Adrenal gland (tissue), 12 donors: ENCODE results near the gene AQP11. TPM values are rescaled to one million over a fixed set of nuclear protein-coding genes. Genes with fewer than 3 reads are reported as not detected.

ENCODE experiments used
- DNase-seq, 7 donors: peaks; one replicate each; pipeline ENCODE4 v3.0.0-alpha.2; 2019 to 2020
- H3K27ac ChIP-seq, 5 donors: fragments of 200-600 bp; sonication (generic) in 4 of 5; 1 replicate in 3 of 5; 2 replicates in 2 of 5; pipeline versions ENCODE4 v1.5.1 to v1.8.0; 2016 to 2020; ENCODE audit warnings: mild to moderate bottlenecking in 1 of 5
- H3K27me3 ChIP-seq: fragments of 200-600 bp; 2 replicates; pipeline ENCODE4 v1.8.0; 2021
- H3K36me3 ChIP-seq, 2 donors: fragments of 200-600 bp; replicated peaks in 1 of 2; 1 replicate in 1 of 2; 2 replicates in 1 of 2; pipeline versions ENCODE4 v1.5.1 to v1.8.0; 2018 to 2022
- H3K4me1 ChIP-seq, 2 donors: fragments of 200-600 bp; replicated peaks in 1 of 2; 1 replicate in 1 of 2; 2 replicates in 1 of 2; pipeline versions ENCODE4 v1.5.1 to v1.8.0; 2018 to 2021
- H3K4me3 ChIP-seq, 4 donors: fragments of 200-600 bp; sonication (generic) in 3 of 4; one replicate each; pipeline ENCODE4 v1.5.1; 2016 to 2018
- H3K9me3 ChIP-seq, 3 donors: fragments of 200-600 bp; sonication (generic) in 1 of 3; replicated peaks in 1 of 3; 1 replicate in 2 of 3; 2 replicates in 1 of 3; pipeline versions ENCODE4 v1.5.1 to v1.8.0; 2016 to 2021
- CTCF ChIP-seq, 6 experiments: fragments of 450-650 bp in 4 of 6; fragments of 200-600 bp in 2 of 6; sonication (generic) in 1 of 6; IDR thresholded peaks; 1 replicate in 5 of 6; 2 replicates in 1 of 6; pipeline versions ENCODE4 v1.5.1 to v1.8.0; 2016 to 2021; ENCODE audit warnings: antibody characterized with exemption in 6 of 6, mild to moderate bottlenecking in 2 of 6, moderate library complexity in 1 of 6
- POLR2A ChIP-seq, 2 donors: fragments of 450-650 bp; IDR thresholded peaks; one replicate each; pipeline ENCODE4 v1.6.1; 2017; ENCODE audit warnings: antibody characterized with exemption in 2 of 2, mild to moderate bottlenecking in 2 of 2, moderate library complexity in 1 of 2
- WGBS, 4 donors: extraction: QIAGEN DNeasy Blood & Tissue Kit in 2 of 4; methylation state at CpG; one replicate each; pipeline versions ENCODE4 v1.1.5 to v1.1.7; 2013 to 2017; 5-methylcytosine and 5-hydroxymethylcytosine counted together
- intact Hi-C, 2 donors: fragments of 100-400 bp; cut with DNase I; formaldehyde crosslinking; loops; one replicate each; pipeline versions ENCODE4 v1.14.1 to v1.15.0; 2022 to 2023
- polyA plus RNA-seq, 3 donors: library from polyadenylated mRNA; stranded (reverse); fragments of 200-250 nt in 2 of 3; fragments of 350-450 nt in 1 of 3; fragmentation: Illumina TruSeq in 1 of 3; extraction: RNeasy Lipid Tissue Mini Kit (QIAGEN cat#74804) in 1 of 3; gene quantifications; one replicate each; pipeline ENCODE4 v1.2.3, GENCODE V29; 2013 to 2014
- total RNA-seq, 9 donors: library from RNA; depleted of rRNA in 4 of 9; stranded (reverse); fragments of >200 nt in 4 of 9; fragments of 120-200 nt in 1 of 9; fragmentation: NEBNext Ultra II Directional in 1 of 9; extraction: Animal tissue kit (Norgen Biotek cat#: 25700) in 1 of 9; gene quantifications; one replicate each; pipeline versions ENCODE4 v1.1.0 to v1.2.4, GENCODE V29; 2013 to 2023
- donor health status: healthy with polysubstance abuse.
- donor health status: Bipolar disorder and iron deficiency.
- donor health status: DM: yes; HTN: yes; CAD: no.
- donor health status: DM: no; HTN: no; CAD: no.
- donor health status: DM: no; HTN: no; CAD: no.
- donor health status: DM: yes; HTN: yes; CAD: no.

Gene AQP11
- total and polyA plus RNA-seq, 12 donors, result 1.9 to 57.1 (median 21.6) TPM

GRCh38 chr11:77580712-77581337 lies 8.9 kb upstream of the AQP11 start:
- no peak for DNase-seq
- Histone ChIP-seq H3K4me3 (no peak overlapping the region), H3K36me3 (no peaks in the 10 kb centered on the region), H3K27me3 (no peaks in the 10 kb centered on the region), H3K4me1 (no peaks in the 10 kb centered on the region), H3K9me3 (peaks cover 0 to 5% (median 0%) of the 10 kb centered on the region in 3 donors), H3K27ac (no peak overlapping the region)
- intact Hi-C loops, result no loop called here
- TF ChIP-seq POLR2A (IDR thresholded peaks at IDR 0.05), result no peak
- no peak for TF ChIP-seq CTCF (IDR thresholded peaks at IDR 0.05)
- WGBS, 4 donors, result 83 to 89% (median 86%) methylated on average over 5 of the region's 5 CpGs

- Histone ChIP-seq H3K4me3 (peak overlapping the region; percentile 2 to 67 (median 36)), H3K9me3 (no peaks in the 10 kb centered on the region), H3K27me3 (no peaks in the 10 kb centered on the region), H3K27ac (peak overlapping the region; percentile 86 to 94 (median 88)), H3K36me3 (no peaks in the 10 kb centered on the region), H3K4me1 (peaks cover 6 to 29% of the 10 kb centered on the region in 2 donors)
- TF ChIP-seq CTCF (IDR thresholded peaks at IDR 0.05), result peak in 1 of 6 experiments; percentile 3
- no peak for TF ChIP-seq POLR2A (IDR thresholded peaks at IDR 0.05)
- WGBS, 4 donors, result 1 to 3% (median 1%) methylated on average over 13 to 19 of the region's 19 CpGs
- no peak for DNase-seq
- intact Hi-C loops, result no loop called here
Measured at GRCh38 chr11:77589181-77589520, 602 bp upstream of the AQP11 start.

- no peaks in the 10 kb centered on the region for H3K36me3 ChIP-seq
- peaks cover 6 to 29% of the 10 kb centered on the region in 2 donors for H3K4me1 ChIP-seq
- H3K27ac ChIP-seq, result peak overlapping the region; percentile 86 to 94 (median 88)
- WGBS, 4 donors, result 3 to 18% (median 11%) methylated on average over 16 to 31 of the region's 31 CpGs
- H3K4me3 ChIP-seq, result peak overlapping the region; percentile 12 to 67 (median 46)
- H3K9me3 ChIP-seq, result no peaks in the 10 kb centered on the region
- no peaks in the 10 kb centered on the region for H3K27me3 ChIP-seq
- intact Hi-C loops, result no loop called here
- TF ChIP-seq POLR2A (IDR thresholded peaks at IDR 0.05) (peak in 1 of 2 donors; percentile 18), CTCF (IDR thresholded peaks at IDR 0.05) (peak in 3 of 6 experiments; percentile 4 to 21 (median 8))
- DNase-seq, result peak; percentile 60 to 88 (median 72)
Measured at GRCh38 chr11:77590194-77590782, 535 bp downstream of the AQP11 start.

GRCh38 chr11:77592727-77593126 lies 3.0 kb downstream of the AQP11 start:
- H3K4me3 ChIP-seq, result no peak overlapping the region
- no peaks in the 10 kb centered on the region for H3K9me3 ChIP-seq
- TF ChIP-seq POLR2A (IDR thresholded peaks at IDR 0.05) (no peak), CTCF (IDR thresholded peaks at IDR 0.05) (no peak)
- H3K27me3 ChIP-seq, result no peaks in the 10 kb centered on the region
- H3K27ac ChIP-seq, result peak overlapping the region in 1 of 5 donors; percentile 3
- H3K36me3 ChIP-seq, result no peaks in the 10 kb centered on the region
- intact Hi-C loops, result no loop called here
- peaks cover 6 to 29% of the 10 kb centered on the region in 2 donors for H3K4me1 ChIP-seq
- DNase-seq, result no peak
- 54 to 69% (median 55%) methylated on average over 2 of the region's 2 CpGs for WGBS, 4 donors
